Right atrium auricular region (tissue), 2 donors: ENCODE measurements around the gene HMCN1. TPM values are rescaled to one million over a fixed set of nuclear protein-coding genes. Genes with fewer than 3 reads are reported as not detected.

ENCODE experiments used
- DNase-seq: peaks from one replicate; pipeline ENCODE4 v3.0.0-alpha.2; 2019; ENCODE audit warnings: low spot score
- H3K27ac ChIP-seq, 2 donors: fragments of 200-600 bp; sonication (generic); 1 replicate in 1 of 2; 2 replicates in 1 of 2; pipeline ENCODE4 v1.5.1; 2016 to 2019
- H3K27me3 ChIP-seq, 2 donors: fragments of 200-600 bp; sonication (generic); one replicate each; pipeline versions ENCODE4 v1.5.1 to v1.6.0; 2017 to 2019
- H3K36me3 ChIP-seq: fragments of 200-600 bp; sonication (generic); one replicate; pipeline ENCODE4 v1.5.1; 2016
- H3K4me1 ChIP-seq, 2 donors: fragments of 200-600 bp; sonication (generic); one replicate each; pipeline versions ENCODE4 v1.5.1 to v1.6.0; 2017 to 2019
- H3K4me3 ChIP-seq, 2 donors: fragments of 200-600 bp; sonication (generic); 1 replicate in 1 of 2; 2 replicates in 1 of 2; pipeline ENCODE4 v1.5.1; 2017 to 2019; ENCODE audit warnings: mild to moderate bottlenecking in 1 of 2, moderate library complexity in 1 of 2
- H3K9me3 ChIP-seq, 2 donors: fragments of 200-600 bp; sonication (generic); one replicate each; pipeline ENCODE4 v1.5.1; 2019
- CTCF ChIP-seq, 2 donors: fragments of 200-600 bp; sonication (generic); IDR thresholded peaks; one replicate each; pipeline ENCODE4 v1.5.1; 2019; ENCODE audit warnings: antibody characterized with exemption in 2 of 2
- total RNA-seq, 2 donors: library from RNA; depleted of rRNA; stranded (reverse); fragments of >200 nt; gene quantifications; one replicate each; pipeline ENCODE4 v1.1.0, GENCODE V29; 2016

HMCN1 gene
- total RNA-seq, 2 donors from 2014 or later = 14.8 to 20.2 TPM

DNA sequence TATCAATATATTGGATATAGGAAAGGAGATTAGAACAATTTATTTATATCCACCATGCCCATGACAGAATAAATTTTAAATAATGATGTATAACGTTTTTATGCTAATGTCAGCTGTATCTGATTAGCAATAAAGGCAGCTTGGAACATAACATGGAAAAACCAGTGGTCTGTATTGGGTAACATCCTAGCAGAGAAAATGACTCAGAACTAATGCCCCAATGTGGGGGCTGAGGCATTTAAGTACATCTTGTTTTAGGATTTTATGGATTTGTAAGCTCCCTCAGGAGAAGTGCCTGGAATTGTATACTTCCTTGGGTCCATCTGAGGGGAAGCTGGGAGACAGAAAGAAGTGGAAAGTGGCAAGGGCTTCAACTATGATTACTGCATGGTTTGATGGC, 82.3 kb downstream of the HMCN1 start:
- Histone ChIP-seq H3K27me3 (no peaks in the 10 kb centered on the region), H3K4me1 (no peaks in the 10 kb centered on the region), H3K9me3 (no peaks in the 10 kb centered on the region), H3K27ac (no peak overlapping the region), H3K36me3 (no peaks in the 10 kb centered on the region), H3K4me3 (no peak overlapping the region)
- DNase-seq = no peak
- no peak for TF ChIP-seq CTCF (IDR thresholded peaks at IDR 0.05)

DNA sequence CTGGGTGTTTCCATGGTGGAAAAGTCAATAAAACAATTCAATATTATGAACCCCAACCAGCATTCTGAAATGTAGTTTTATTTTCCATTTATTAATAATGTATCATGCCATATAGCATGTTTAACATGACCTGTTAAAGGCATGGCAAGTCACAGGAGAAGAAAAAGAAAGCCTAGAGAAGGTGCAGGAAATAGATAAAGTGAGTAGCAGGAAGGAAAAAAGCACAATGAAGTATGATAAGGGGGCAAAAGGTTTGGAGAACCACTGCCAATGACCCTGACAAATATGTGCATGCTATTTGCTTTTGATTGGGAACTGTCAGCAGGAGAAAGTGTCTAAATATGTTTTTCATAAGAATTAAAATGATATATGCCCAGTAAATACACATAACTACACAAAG, 85.6 kb downstream of the HMCN1 start:
- no peak for TF ChIP-seq CTCF (IDR thresholded peaks at IDR 0.05)
- no peak for DNase-seq
- no peaks in the 10 kb centered on the region for H3K9me3 ChIP-seq
- no peak overlapping the region for H3K4me3 ChIP-seq
- H3K36me3 ChIP-seq = no peaks in the 10 kb centered on the region
- no peaks in the 10 kb centered on the region for H3K27me3 ChIP-seq
- no peak overlapping the region for H3K27ac ChIP-seq
- H3K4me1 ChIP-seq = peaks cover 0 to 12% of the 10 kb centered on the region in 2 donors

GRCh38 chr1:185821612-185822385, 87.6 kb downstream of the HMCN1 start:
- Histone ChIP-seq H3K4me3 (no peak overlapping the region), H3K9me3 (no peaks in the 10 kb centered on the region), H3K27me3 (no peaks in the 10 kb centered on the region), H3K36me3 (no peaks in the 10 kb centered on the region), H3K4me1 (peaks cover 0 to 12% of the 10 kb centered on the region in 2 donors), H3K27ac (no peak overlapping the region)
- no peak for DNase-seq
- no peak for TF ChIP-seq CTCF (IDR thresholded peaks at IDR 0.05)

DNA sequence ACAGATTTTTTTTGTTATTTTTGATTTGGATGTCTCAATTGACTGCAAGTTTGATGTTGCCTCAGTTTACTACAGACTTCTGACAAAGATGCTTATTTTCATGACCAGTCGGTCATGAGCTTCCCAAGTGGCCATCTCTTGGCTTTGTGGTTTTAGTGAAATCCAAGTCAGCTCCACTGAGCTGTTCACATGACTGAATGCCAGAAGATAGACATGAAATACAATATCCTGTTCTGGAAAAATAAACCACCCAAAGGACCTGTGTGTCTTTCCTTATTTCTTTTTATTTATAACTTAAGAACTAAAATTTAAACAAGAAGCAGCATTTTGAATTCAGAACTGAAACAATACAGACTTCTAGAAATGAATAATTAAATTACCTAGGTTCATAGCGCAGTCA, 89.3 kb downstream of the HMCN1 start:
- Histone ChIP-seq H3K4me3 (no peak overlapping the region), H3K27ac (no peak overlapping the region), H3K4me1 (peaks cover 0 to 12% of the 10 kb centered on the region in 2 donors), H3K9me3 (no peaks in the 10 kb centered on the region), H3K36me3 (no peaks in the 10 kb centered on the region), H3K27me3 (no peaks in the 10 kb centered on the region)
- no peak for TF ChIP-seq CTCF (IDR thresholded peaks at IDR 0.05)
- DNase-seq = no peak

GRCh38 chr1:185824106-185824505, 89.9 kb downstream of the HMCN1 start:
- TF ChIP-seq CTCF (IDR thresholded peaks at IDR 0.05) = no peak
- Histone ChIP-seq H3K4me3 (no peak overlapping the region), H3K27me3 (no peaks in the 10 kb centered on the region), H3K36me3 (no peaks in the 10 kb centered on the region), H3K4me1 (peaks cover 0 to 12% of the 10 kb centered on the region in 2 donors), H3K9me3 (no peaks in the 10 kb centered on the region), H3K27ac (no peak overlapping the region)
- no peak for DNase-seq

DNA sequence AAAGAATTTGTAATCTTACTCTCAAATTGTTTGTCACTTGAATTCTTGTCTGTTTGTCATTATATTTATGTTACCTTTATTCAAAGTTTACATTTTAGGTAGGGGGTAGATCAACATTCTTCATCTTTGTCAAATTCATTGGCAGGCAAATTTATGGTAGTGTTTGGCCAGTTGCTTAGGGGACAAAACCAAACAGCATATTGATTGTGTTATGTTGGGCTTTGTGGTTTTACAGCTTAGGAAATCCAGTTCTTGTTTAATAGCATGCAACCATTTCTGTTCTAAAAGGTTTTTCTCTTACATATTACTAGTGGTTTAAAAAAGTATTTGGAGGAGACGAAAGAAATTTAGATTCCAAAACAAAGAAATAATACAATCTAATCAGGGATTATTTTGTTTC, 91.4 kb downstream of the HMCN1 start:
- Histone ChIP-seq H3K36me3 (no peaks in the 10 kb centered on the region), H3K4me1 (peaks cover 0 to 12% of the 10 kb centered on the region in 2 donors), H3K27ac (no peak overlapping the region), H3K4me3 (no peak overlapping the region), H3K27me3 (no peaks in the 10 kb centered on the region), H3K9me3 (no peaks in the 10 kb centered on the region)
- no peak for TF ChIP-seq CTCF (IDR thresholded peaks at IDR 0.05)
- no peak for DNase-seq
